K562 (cell line): ENCODE results near the gene C1orf198. TPM values are rescaled to one million over a fixed set of nuclear protein-coding genes. Genes with fewer than 3 reads are reported as not detected.

Experiments used
- ATAC-seq: fragments of 200-7000 bp; cut with Tn5 transposase; 3 replicates; pipeline ENCODE4 v1.9.1; 2020; ENCODE audit warnings: moderate library complexity
- BruUV-seq: library from RNA; stranded (reverse); fragments of 400-500 nt; replicated peaks from 2 replicates; lab custom pipeline; 2021; lab: Mats Ljungman, UMichigan
- CTCF ChIA-PET: fragments of 300-600 bp; formaldehyde crosslinking; extraction: SDS; loops from one replicate; lab custom pipeline; 2021; ENCODE audit warnings: low intra/inter-chr PET ratio; lab: Yijun Ruan, JAX
- POLR2A ChIA-PET: fragments of 300-600, 350-650 bp; sonication (Branson Sonifier 250); formaldehyde crosslinking; extraction: SDS; loops from one replicate; lab custom pipeline; 2021; ENCODE audit warnings: antibody characterized with exemption, inconsistent platforms; lab: Yijun Ruan, JAX
- DNase-seq, 4 experiments: peaks; one replicate each; pipeline versions ENCODE4 v3.0.0 to v3.0.0-alpha.2; 2011 to 2018; ENCODE audit warnings: low spot score in 3 of 4, mixed read lengths in 3 of 4; ENCODE audit errors: extremely low read depth in 1 of 4
- FAIRE-seq: peaks from 2 replicates; lab custom pipeline; 2011; peaks lifted over from hg19 to GRCh38; lab: Jason Lieb, UNC
- H2AFZ ChIP-seq: 2 replicates; pipeline ENCODE4 v1.6.0; 2011; ENCODE audit warnings: low read depth, low read length, control low read depth, inconsistent platforms
- H3K27ac ChIP-seq: fragments of 200-600 bp; 3 replicates; pipeline ENCODE4 v1.8.0; 2011; ENCODE audit warnings: low read depth, mild to moderate bottlenecking, control low read depth, inconsistent platforms, low read length, moderate library complexity, mixed read lengths; ENCODE audit errors: extremely low read depth
- H3K27me3 ChIP-seq, 2 experiments: fragments of 300-600 bp in 1 of 2; 2 replicates in 1 of 2; 3 replicates in 1 of 2; pipeline versions ENCODE4 v1.6.0 to v1.8.0; 2011; ENCODE audit warnings: inconsistent platforms in 2 of 2, low read length in 2 of 2, mild to moderate bottlenecking in 1 of 2, mixed read lengths in 1 of 2, moderate library complexity in 1 of 2; ENCODE audit not compliant: control insufficient read depth in 2 of 2, insufficient read depth in 2 of 2
- H3K36me3 ChIP-seq: fragments of 300-600 bp; 3 replicates; pipeline ENCODE4 v1.8.0; 2011; ENCODE audit warnings: mild to moderate bottlenecking, low read length, inconsistent platforms; ENCODE audit not compliant: control insufficient read depth, insufficient read depth
- H3K4me1 ChIP-seq, 2 experiments: fragments of 200-600 bp in 1 of 2; replicated peaks in 1 of 2; 2 replicates in 1 of 2; 3 replicates in 1 of 2; pipeline versions ENCODE4 v1.5.1 to v1.8.0; 2011; ENCODE audit warnings: inconsistent platforms in 2 of 2, low read length in 2 of 2, mild to moderate bottlenecking in 1 of 2, mixed read lengths in 1 of 2, moderate library complexity in 1 of 2; ENCODE audit not compliant: control insufficient read depth in 2 of 2, insufficient read depth in 2 of 2
- H3K4me2 ChIP-seq: 2 replicates; pipeline ENCODE4 v1.6.1; 2011; ENCODE audit warnings: low read length, control low read depth, inconsistent platforms, mixed read lengths; ENCODE audit not compliant: insufficient read depth
- H3K4me3 ChIP-seq: fragments of 200-600 bp; sonication (generic), shearing (Covaris generic); 2 replicates; pipeline ENCODE4 v1.5.1; 2016; ENCODE audit warnings: control low read depth, inconsistent platforms
- H3K79me2 ChIP-seq: fragments of 200-600 bp; 3 replicates; pipeline ENCODE4 v1.8.0; 2011; ENCODE audit warnings: low read length, inconsistent platforms; ENCODE audit not compliant: control insufficient read depth, insufficient read depth
- H3K9ac ChIP-seq, 2 experiments: 2 replicates each; pipeline versions ENCODE4 v1.6.0 to v1.6.1; 2011; ENCODE audit warnings: low read depth in 2 of 2, low read length in 2 of 2, control low read depth in 1 of 2, inconsistent platforms in 1 of 2, mild to moderate bottlenecking in 1 of 2, mixed read lengths in 1 of 2; ENCODE audit not compliant: insufficient read depth in 1 of 2
- H3K9me1 ChIP-seq: one replicate; pipeline ENCODE4 v1.6.0; 2011; ENCODE audit warnings: inconsistent platforms, mild to moderate bottlenecking, low read length, moderate library complexity; ENCODE audit not compliant: control insufficient read depth, insufficient read depth
- H3K9me3 ChIP-seq: replicated peaks from 2 replicates; pipeline ENCODE4 v1.5.1; 2011; ENCODE audit warnings: low read depth, low read length, inconsistent platforms; ENCODE audit not compliant: control insufficient read depth, insufficient read depth
- H4K20me1 ChIP-seq: replicated peaks from 2 replicates; pipeline ENCODE4 v1.6.1; 2011; ENCODE audit warnings: low read length, inconsistent platforms, mixed read lengths; ENCODE audit not compliant: control insufficient read depth, insufficient read depth
- JUN ChIP-seq, 2 experiments: sonication (generic) in 1 of 2; formaldehyde crosslinking in 1 of 2; IDR thresholded peaks; 2 replicates each; pipeline versions ENCODE4 v1.6.1 to v1.8.0; 2012 to 2022; ENCODE audit warnings: borderline replicate concordance in 2 of 2, mild to moderate bottlenecking in 2 of 2, improper control_type of control experiment in 1 of 2, low read depth in 1 of 2, low read length in 1 of 2, missing genetic modification reagents in 1 of 2
- WGBS: fragments of 100-300 bp; shearing (Covaris generic); methylation state at CpG from one replicate; pipeline ENCODE4 v1.1.6; 2016; ENCODE audit warnings: low coverage, mixed read lengths; ENCODE audit not compliant: insufficient coverage; ENCODE audit errors: missing lambda C conversion rate; 5-methylcytosine and 5-hydroxymethylcytosine counted together
- in situ Hi-C: fragments of 300-500 bp; cut with MboI; formaldehyde crosslinking; loops from 4 replicates; pipeline ENCODE4 v1.15.0; 2018; ENCODE audit warnings: inconsistent platforms, mixed read lengths
- intact Hi-C: fragments of 100-400 bp; cut with micrococcal nuclease; formaldehyde crosslinking; loops from 2 replicates; pipeline ENCODE4 v1.14.2; 2022
- polyA plus RNA-seq, 8 experiments: library from polyadenylated mRNA; depleted of rRNA in 4 of 8; stranded (reverse) in 5 of 8; unstranded in 3 of 8; fragments of >200 nt; fragmentation: Nextera tagmentation in 2 of 8; fragmentation: Illumina TruSeq in 1 of 8; extraction: Ambion mirVana in 2 of 8; extraction: Trizol in 1 of 8; gene quantifications; 2 replicates each; pipeline versions ENCODE4 v1.2.1 to v1.2.3, GENCODE V29; 2011 to 2014; ENCODE audit warnings: inconsistent platforms in 1 of 8, missing spikeins in 1 of 8
- total RNA-seq, 7 experiments: library from RNA; depleted of rRNA in 6 of 7; stranded (reverse); fragments of >200 nt in 6 of 7; fragmentation: Illumina TruSeq in 2 of 7; extraction: Trizol in 2 of 7; gene quantifications; 2 replicates each; pipeline versions ENCODE4 v1.2.1 to v1.2.3, GENCODE V29; 2011 to 2021; ENCODE audit warnings: low replicate concordance in 1 of 7
- TF ChIP-seq, protein P1 (sequence below): conservative IDR thresholded peaks from 2 replicates; pipeline ENCODE4 v1.6.1; 2011; ENCODE audit warnings: low read depth, mild to moderate bottlenecking, low read length; ENCODE audit not compliant: control insufficient read depth
- TF ChIP-seq, protein P2 (sequence below): IDR thresholded peaks from 2 replicates; pipeline ENCODE4 v1.6.1; 2014; ENCODE audit warnings: antibody characterized with exemption

The C1orf198 gene
- total and polyA plus RNA-seq, 9 of the 15 experiments (the other 6 are each of a cell fraction or from before 2014, with no cell fraction given) = 2.0 to 15.1 (median 10.4) TPM

DNA sequence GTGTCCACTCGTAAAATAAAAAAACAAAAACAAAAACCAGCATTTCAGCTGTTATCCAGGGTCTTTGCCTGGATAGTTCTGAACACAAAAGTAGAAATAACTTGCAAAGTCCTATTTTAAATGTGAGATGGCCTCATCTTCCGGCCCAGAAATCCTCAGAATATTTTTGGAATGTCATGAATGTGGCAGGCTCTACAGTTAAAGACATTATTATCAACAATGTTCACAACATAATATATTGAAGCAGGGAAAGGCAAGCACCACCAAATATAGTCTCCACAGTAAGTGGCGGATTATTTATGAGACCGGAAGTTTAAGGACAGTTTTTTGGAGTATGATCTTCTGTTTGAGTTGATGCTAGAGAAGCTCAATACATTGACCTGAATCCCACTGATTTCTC, 1.2 kb upstream of the C1orf198 start:
- no peaks in the 10 kb centered on the region for H3K36me3 ChIP-seq
- BruUV-seq = no TSS peak
- TF ChIP-seq, protein P1, sequence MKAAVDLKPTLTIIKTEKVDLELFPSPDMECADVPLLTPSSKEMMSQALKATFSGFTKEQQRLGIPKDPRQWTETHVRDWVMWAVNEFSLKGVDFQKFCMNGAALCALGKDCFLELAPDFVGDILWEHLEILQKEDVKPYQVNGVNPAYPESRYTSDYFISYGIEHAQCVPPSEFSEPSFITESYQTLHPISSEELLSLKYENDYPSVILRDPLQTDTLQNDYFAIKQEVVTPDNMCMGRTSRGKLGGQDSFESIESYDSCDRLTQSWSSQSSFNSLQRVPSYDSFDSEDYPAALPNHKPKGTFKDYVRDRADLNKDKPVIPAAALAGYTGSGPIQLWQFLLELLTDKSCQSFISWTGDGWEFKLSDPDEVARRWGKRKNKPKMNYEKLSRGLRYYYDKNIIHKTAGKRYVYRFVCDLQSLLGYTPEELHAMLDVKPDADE = no peak
- TF ChIP-seq, protein P2, sequence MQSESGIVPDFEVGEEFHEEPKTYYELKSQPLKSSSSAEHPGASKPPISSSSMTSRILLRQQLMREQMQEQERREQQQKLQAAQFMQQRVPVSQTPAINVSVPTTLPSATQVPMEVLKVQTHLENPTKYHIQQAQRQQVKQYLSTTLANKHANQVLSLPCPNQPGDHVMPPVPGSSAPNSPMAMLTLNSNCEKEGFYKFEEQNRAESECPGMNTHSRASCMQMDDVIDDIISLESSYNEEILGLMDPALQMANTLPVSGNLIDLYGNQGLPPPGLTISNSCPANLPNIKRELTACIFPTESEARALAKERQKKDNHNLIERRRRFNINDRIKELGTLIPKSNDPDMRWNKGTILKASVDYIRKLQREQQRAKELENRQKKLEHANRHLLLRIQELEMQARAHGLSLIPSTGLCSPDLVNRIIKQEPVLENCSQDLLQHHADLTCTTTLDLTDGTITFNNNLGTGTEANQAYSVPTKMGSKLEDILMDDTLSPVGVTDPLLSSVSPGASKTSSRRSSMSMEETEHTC = no peak
- TF ChIP-seq JUN (IDR thresholded peaks at IDR 0.05; ENCODE audit: borderline replicate concordance, low read depth, low read length) = 0 out of 2 replicates have a peak, but pooled peaks have one; percentile 11
- no peak for TF ChIP-seq JUN (CRISPR knock-in tag; IDR thresholded peaks at IDR 0.05; ENCODE audit: borderline replicate concordance)
- peaks cover 14 to 22% of the 10 kb centered on the region in 2 experiments; a peak in 4 of 5 replicates for H3K4me1 ChIP-seq
- no peak overlapping the region for H3K4me3 ChIP-seq
- H3K27me3 ChIP-seq = peaks cover 0 to 2% of the 10 kb centered on the region in 2 experiments; a peak in 2 of 5 replicates
- no peak overlapping the region for H3K4me2 ChIP-seq
- peaks cover 4% of the 10 kb centered on the region; the same call in 1 of the 3 replicates for H3K79me2 ChIP-seq
- no peaks in the 10 kb centered on the region for H3K9me3 ChIP-seq
- ChIA-PET CTCF (interaction anchor here (0.9 kb wide), 1 partner anchor 342 kb away, joined by 3 read pairs; no protein-coding TSS in a partner anchor), POLR2A (interaction anchor here (0.9 to 1.6 kb wide), 3 partner anchors 8 to 13 kb away, joined by 3 to 5 read pairs (median 3); no protein-coding TSS in a partner anchor)
- DNase-seq (no peak), FAIRE-seq (no peak), ATAC-seq (no peak)
- peak overlapping the region; percentile 84 for H2AFZ ChIP-seq
- 88% methylated on average over 4 of the region's 4 CpGs for WGBS
- H3K9ac ChIP-seq = no peak overlapping the region
- H3K27ac ChIP-seq = no peak overlapping the region
- H4K20me1 ChIP-seq = no peaks in the 10 kb centered on the region
- H3K9me1 ChIP-seq = no peaks in the 10 kb centered on the region
- in situ Hi-C loops = no loop called here
- intact Hi-C loops = loop anchor here (5.0 to 10.0 kb wide), 2 partner anchors 108 to 225 kb away; partner anchors contain the start of genes ARV1, COG2 and TTC13
